NT2/D1 (cell line): ENCODE data around the gene CDO1.

Experiments used
- SUZ12 ChIP-seq: IDR thresholded peaks from 2 replicates; pipeline ENCODE4 v1.6.1; 2011; ENCODE audit not compliant: insufficient read length, insufficient read depth; ENCODE audit errors: extremely low read depth
- YY1 ChIP-seq: IDR thresholded peaks from 2 replicates; pipeline ENCODE4 v1.6.1; 2011; ENCODE audit not compliant: insufficient read length, insufficient read depth
- ZNF274 ChIP-seq: IDR thresholded peaks from 2 replicates; pipeline ENCODE4 v1.6.1; 2011; ENCODE audit warnings: mild to moderate bottlenecking, low read depth, low read length

DNA sequence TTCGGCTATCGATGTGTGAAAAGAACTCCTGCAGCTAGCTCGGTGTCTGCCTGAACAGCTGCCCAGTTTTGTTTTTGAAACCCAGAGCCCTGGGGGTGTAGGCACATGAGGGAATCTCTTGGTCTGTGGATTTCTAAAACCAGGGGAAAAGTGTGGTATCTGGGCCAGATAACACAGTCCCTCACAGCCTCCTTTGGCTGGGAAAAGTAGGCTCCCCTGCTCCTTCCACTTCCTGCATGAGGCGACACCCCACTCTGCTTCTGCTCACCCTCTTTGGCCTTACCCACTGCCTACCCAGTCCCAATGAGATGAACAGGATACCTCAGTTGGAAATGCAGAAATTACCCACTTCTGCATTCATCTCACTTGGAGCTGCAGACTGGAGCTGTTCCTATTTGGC lies 9.5 kb upstream of the CDO1 start:
- TF ChIP-seq ZNF274 (no peak), YY1 (no peak), SUZ12 (no peak)
